Tibial nerve (tissue), 4 donors: Measurements from ENCODE around the gene SLC35A3.

Source experiments
- CTCF ChIP-seq, 5 experiments: fragments of 200-600 bp in 3 of 5; fragments of 450-650 bp in 2 of 5; sonication (generic) in 3 of 5; IDR thresholded peaks; one replicate each; pipeline ENCODE4 v1.5.1; 2016 to 2019; ENCODE audit warnings: antibody characterized with exemption in 5 of 5, mild to moderate bottlenecking in 3 of 5, moderate library complexity in 2 of 5
- EP300 ChIP-seq, 2 donors: sonication (generic); formaldehyde crosslinking; IDR thresholded peaks; one replicate each; pipeline ENCODE4 v1.6.1; 2017; ENCODE audit warnings: antibody characterized with exemption in 2 of 2, mild to moderate bottlenecking in 1 of 2
- POLR2A ChIP-seq, 2 donors: fragments of 450-650 bp; IDR thresholded peaks; one replicate each; pipeline ENCODE4 v1.6.1; 2017; ENCODE audit warnings: antibody characterized with exemption in 2 of 2, mild to moderate bottlenecking in 2 of 2, moderate library complexity in 2 of 2

- TF ChIP-seq CTCF (IDR thresholded peaks at IDR 0.05) (no peak), POLR2A (IDR thresholded peaks at IDR 0.05) (no peak), EP300 (IDR thresholded peaks at IDR 0.05) (no peak)
These were observed 96.1 kb downstream of the SLC35A3 start for GRCh38 chr1:100065969-100066227.
